ENCODE data around the gene GAS2L2.

- TF ChIP-seq POLR2AphosphoS5 (IDR thresholded peaks at IDR 0.05; ENCODE audit: low read depth) (no peak), CTCF (conservative IDR thresholded peaks at IDR 0.05; ENCODE audit: low read depth in 2 of 2) (no peak), EZH2phosphoT487 (IDR thresholded peaks at IDR 0.05; ENCODE audit: unreplicated experiment) (no peak), REST (IDR thresholded peaks at IDR 0.05; ENCODE audit: unreplicated experiment) (no peak), CREB1 (CRISPR knock-in tag; IDR thresholded peaks at IDR 0.05; ENCODE audit: low read depth) (no peak)
Observed at GRCh38 chr17:35784895-35785294, 31.9 kb upstream of the GAS2L2 start.

All from GM23338 (cell line).